AML-193 (cell line): ENCODE measurements around the gene KIFBP.
"Not testable (repeated sequence)": the region's sequence is repeated elsewhere in the genome, so short reads cannot be mapped to it uniquely, and the experiment has no call there.

ENCODE experiments used
- DNase-seq, 2 experiments: peaks; one replicate each; lab custom pipeline; 2025; lab: John Stamatoyannopoulos, UW

Gene KIFBP, protein sequence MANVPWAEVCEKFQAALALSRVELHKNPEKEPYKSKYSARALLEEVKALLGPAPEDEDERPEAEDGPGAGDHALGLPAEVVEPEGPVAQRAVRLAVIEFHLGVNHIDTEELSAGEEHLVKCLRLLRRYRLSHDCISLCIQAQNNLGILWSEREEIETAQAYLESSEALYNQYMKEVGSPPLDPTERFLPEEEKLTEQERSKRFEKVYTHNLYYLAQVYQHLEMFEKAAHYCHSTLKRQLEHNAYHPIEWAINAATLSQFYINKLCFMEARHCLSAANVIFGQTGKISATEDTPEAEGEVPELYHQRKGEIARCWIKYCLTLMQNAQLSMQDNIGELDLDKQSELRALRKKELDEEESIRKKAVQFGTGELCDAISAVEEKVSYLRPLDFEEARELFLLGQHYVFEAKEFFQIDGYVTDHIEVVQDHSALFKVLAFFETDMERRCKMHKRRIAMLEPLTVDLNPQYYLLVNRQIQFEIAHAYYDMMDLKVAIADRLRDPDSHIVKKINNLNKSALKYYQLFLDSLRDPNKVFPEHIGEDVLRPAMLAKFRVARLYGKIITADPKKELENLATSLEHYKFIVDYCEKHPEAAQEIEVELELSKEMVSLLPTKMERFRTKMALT

DNA sequence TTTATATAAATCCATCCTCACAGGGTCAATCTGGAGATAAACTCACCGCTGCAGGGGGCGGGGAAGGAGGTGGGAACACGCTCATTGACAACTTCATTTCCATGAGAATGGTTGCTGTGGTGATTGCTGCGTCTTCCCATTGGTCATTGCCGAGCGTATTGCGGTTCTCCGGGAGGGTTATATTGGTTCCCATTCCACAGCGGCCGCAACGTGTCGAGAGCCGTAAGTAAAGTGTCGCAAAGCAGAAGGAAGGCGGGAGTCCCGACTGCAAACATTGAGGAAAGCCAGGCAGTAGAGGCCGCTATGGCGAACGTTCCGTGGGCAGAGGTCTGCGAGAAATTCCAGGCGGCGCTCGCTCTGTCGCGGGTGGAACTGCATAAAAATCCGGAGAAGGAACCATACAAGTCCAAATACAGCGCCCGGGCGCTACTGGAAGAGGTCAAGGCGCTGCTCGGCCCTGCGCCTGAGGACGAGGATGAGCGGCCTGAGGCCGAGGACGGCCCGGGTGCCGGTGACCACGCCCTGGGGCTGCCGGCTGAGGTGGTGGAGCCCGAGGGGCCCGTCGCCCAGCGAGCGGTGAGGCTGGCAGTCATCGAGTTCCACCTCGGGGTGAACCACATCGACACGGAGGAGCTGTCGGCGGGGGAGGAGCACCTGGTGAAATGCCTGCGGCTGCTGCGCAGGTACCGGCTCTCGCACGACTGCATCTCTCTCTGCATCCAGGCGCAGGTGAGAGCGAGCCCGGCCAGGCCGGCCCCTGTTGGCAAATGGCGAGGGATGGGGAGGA lies at the start of gene KIFBP:
KIFBP (plus strand) TSS at position 274 of the 787 bp plus-strand sequence; CDS start at position 304, 30 bp downstream.
- peak; percentile 95 to 97 for DNase-seq

DNA sequence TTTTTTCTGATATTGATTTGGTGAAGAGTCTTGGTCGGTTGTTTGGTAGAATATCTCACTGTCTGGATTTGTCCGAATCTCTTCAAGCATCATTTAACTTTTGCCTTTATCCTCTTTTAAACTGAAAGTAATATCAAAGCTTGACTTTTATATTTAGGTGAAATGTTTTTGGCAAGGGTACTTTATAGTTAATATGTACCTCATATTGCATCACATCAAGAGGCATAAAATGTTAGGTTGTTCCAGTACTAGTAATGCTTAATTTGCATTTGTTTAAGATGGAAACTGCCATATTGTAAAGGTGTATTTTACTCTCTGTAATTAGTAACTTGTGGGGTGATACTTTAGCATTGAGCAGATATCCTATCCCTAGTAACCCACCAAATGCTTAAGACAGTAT lies 49.7 kb upstream of the KIFBP start:
- no peak for DNase-seq

DNA sequence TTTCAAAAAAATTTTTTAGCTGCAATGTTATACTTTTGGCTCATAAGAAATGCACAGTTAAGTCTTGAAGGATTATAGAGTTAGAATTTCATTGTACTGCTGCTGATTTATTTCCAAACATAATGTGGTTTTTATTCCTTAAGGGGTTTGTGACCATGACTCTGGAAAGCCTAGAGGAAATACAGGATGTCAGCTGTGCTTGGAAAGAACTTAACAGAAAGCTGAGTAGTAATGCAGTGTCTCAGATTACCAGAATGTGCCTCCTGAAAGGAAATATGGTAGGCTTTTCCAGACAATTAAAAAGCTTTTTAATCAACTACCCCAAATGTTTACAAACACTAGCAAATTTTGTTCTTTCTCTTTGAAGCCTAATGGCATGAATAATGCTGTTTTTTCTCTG lies 47.7 kb upstream of the KIFBP start:
- DNase-seq = not testable (repeated sequence)

DNA sequence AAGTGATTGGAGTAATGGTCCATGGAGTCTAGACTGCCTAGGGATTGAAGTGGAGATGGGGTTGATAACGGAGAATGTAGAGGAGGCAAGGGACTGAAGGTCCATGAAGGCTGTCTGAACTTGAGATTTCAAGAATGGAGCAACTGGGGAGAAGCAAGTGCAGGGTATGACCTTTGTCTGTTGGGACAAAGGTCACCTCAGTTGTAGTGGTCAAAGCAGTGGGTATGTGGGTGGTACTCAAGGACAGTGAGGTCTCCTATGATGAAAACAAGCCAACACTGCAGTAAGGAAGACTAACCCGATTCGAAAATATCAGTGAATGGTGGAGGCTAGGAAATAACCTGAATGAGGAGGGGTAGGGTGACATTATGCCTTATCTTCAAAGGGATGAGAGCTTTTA lies 38.0 kb upstream of the KIFBP start:
- no peak for DNase-seq

DNA sequence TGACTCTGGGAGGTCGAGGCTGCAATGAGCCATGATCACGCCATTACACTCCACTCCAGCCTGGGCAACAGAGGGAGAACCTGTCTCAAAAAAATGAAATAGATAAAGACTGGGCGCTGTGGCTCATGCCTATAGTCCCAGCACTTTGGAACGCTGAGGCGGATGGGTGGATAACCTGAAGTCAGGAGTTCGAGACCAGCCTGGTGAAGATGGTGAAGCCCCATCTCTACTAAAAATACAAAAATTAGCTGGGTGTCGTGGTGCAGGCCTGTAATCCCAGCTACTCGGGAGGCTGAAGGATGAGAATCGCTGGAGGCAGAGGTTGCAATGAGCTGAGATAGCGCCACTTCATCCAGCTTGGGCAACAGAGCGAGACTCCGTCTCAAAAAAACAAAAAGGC lies 33.7 kb upstream of the KIFBP start:
- DNase-seq = no peak

DNA sequence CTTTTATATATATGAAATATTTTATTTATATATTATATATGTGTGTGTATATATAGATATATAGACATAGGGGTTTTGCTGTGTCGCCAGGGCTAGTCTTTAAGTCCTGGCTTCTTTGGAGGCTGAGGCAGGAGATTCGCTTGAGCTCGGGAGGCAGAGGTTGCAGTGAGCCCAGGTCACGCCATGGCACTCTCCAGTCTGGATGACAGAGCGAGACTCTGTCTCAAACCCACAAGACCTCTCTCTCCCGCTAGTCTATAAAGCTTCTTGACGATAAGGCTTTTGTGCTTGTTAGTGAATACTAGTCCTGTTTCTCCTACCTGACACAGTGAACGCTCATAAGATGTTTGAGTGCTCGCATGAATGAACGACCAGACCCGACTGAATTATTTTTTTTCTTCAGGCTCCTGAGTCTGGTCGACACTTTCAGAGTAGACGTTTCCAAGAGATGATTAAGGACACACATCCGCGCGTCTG lies 33.2 kb upstream of the KIFBP start:
- peak; percentile 64 to 71 for DNase-seq

DNA sequence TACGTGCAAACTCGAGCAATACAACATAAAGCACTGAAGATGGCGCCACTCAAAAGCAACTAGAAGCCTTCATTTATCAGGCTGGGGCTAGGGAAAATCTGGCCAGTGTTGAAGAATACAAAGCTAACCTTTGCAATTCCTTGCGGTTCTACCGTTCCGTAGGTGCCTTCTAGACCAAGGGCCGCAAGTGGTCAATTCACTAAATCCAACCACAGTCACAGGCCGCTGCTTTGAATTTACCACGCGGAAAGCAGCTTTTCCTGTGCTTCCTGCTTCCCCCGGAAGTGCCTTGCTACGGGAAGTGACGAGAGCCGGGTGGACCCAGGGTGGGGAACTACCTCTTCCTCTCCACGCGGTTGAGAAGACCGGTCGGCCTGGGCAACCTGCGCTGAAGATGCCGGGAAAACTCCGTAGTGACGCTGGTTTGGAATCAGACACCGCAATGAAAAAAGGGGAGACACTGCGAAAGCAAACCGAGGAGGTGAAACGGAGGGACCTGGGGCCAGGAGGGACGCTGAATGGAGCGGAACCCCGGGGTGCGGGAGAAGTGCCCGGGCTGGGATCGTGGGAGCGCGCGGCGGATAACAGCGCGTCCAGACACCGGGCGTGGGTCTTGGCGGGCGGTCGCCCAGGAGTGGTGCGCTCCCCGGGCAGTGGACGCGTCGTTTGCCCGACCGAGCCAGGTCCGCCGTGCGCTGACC lies 32.6 kb upstream of the KIFBP start, which contains the start of gene DDX21:
DDX21 (plus strand) TSS at position 339 of the 701 bp plus-strand sequence; CDS start at position 395, 56 bp downstream.
- peak; percentile 89 to 91 for DNase-seq

DNA sequence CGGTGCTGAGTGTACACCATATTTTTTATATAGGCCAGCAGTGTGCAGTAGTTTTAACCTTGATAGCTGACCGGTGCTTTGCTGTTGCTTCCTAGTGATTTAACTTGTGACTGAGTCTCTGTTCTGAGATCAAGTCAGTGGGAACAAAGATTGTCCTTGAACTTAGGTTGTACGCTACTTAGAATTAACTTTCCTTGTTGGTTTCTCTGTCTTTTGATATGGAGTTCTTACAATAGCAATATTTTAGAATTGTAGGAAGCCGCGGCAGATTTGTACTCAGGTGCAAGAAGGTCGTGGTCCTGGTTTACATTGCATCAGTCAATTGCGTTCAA lies 31.4 kb upstream of the KIFBP start:
- DNase-seq = no peak

DNA sequence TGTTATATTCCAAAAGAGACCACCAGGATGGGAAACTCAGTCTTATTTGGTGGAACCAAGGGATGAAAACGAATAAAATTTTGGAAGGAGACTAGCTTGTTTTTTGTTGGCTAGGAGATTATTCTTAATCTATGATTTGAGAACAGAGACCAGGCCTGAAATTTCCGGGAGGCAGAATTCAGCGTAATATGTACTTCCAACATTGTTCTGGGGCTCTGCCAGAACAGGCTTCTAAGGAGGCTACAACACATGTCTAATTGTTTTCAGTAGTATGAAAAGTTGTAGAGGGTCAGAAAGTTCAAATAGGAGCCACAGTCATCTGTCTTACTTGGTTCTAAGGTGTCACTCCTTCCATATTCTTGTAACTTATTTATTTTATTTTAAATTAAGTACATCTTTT lies 30.9 kb upstream of the KIFBP start:
- no peak for DNase-seq

DNA sequence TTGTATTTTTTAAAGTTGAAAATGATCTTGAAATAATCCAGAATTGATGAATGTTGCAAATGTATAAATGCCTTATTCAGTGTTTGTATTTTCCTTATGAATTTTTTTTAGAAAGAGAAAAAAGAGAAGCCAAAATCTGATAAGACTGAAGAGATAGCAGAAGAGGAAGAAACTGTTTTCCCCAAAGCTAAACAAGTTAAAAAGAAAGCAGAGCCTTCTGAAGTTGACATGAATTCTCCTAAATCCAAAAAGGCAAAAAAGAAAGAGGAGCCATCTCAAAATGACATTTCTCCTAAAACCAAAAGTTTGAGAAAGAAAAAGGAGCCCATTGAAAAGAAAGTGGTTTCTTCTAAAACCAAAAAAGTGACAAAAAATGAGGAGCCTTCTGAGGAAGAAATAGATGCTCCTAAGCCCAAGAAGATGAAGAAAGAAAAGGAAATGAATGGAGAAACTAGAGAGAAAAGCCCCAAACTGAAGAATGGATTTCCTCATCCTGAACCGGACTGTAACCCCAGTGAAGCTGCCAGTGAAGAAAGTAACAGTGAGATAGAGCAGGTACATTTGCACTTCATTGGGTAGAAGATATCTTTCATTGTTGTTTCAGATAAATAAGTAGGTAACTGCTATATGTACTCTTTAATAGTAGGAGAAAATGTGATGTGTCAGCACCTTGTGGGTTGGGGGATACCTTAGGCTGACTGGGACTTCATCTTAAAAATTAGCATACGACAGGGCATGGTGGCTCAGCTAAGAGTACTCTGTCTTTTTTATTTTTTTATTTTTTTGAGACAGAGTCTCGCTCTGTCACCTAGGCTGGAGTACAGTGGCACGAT lies 28.7 kb upstream of the KIFBP start:
- DNase-seq = no peak

DNA sequence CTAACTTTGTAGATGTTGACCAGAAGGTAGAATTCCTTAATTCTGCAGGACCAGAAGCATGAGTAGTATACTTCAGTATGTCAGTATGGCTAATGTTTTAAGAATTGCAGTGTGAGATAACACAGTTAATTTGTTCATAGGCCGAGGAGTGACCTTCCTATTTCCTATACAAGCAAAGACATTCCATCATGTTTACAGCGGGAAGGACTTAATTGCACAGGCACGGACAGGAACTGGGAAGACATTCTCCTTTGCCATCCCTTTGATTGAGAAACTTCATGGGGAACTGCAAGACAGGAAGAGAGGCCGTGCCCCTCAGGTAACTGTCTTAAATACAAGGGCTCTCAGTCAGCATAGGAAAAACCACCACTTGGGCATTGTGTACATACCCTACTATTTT lies 25.5 kb upstream of the KIFBP start:
- no peak for DNase-seq

DNA sequence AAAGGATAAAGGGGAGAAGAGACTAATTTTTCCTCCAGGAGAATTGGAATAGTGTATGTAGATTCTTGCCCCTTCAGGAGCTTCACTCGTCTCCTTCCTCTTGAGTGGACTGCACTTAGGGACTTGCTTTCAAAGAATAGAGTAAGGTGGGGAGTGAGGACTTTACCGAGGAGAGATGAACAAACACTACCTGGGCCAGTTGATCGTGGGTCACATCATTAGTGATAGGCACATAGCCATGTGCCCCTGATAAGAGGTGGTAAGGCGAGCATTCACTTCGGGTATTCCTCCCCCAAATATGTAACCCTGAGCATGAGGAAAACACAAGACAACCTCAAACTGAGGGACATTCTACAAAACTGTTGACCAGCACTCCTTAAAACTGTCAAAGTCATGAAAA lies 14.6 kb upstream of the KIFBP start:
- no peak for DNase-seq

DNA sequence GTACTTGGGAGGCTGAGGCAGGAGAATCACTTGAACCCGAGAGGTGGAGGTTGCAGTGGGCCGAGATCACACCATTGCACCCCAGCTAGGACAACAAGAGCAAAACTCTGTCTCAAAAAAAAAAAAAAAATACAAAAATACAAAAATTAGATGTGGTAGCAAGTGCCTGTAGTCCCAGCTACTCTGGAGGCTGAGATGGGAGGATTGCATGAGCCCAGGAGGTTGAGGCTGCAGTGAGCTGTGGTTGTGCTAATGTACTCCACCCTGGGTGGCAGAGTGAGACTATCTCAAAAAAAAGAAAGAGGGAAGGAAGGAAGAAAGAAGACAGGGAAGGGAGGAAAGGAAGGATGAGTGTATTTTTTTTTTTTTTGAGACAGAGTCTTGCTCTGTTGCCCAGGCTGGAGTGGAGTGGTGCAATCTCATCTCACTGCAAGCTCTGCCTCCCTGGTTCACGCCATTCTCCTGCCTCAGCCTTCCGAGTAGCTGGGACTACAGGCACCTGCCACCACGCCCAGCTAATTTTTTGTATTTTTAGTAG lies 12.6 kb upstream of the KIFBP start:
- not testable (repeated sequence) for DNase-seq

DNA sequence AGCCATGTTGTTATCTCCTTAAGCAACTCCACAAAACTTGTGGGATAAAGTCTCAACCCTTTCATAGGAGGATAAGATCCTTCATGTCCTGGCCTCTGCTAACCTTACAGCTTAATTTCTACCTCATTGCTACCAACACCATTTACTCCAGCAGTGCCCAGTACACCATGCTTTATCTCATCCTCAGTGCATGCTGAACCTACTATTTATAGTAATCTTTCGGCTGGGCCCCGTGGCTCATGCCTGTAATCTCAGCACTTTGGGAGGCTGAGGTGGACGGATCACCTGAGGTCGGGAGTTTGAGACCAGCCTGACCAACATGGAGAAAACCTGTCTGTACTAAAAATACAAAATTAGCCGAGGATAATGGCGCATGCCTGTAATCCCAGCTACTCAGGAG lies 8.9 kb upstream of the KIFBP start:
- DNase-seq = not testable (repeated sequence)

DNA sequence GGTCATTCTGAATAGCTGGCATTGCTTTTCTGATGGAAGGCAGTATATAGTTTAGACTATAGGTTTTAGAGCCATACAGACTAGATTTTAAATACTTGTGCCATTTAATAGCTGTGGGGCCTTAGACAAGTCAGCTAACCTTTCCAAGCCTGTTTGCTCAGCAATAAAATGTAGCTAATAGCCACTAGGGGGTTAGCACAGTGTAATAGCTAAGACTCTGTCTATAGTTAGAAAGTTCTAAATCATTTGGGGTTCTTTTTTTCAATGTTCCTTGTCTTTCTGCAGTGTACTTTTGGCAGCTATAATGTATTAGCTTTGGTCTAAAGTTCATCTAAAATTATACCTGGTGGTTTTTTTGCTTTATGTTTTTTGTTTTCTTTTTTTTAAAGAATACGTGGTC lies 7.5 kb upstream of the KIFBP start:
- DNase-seq = peak in 1 of 2 experiments; percentile 55

DNA sequence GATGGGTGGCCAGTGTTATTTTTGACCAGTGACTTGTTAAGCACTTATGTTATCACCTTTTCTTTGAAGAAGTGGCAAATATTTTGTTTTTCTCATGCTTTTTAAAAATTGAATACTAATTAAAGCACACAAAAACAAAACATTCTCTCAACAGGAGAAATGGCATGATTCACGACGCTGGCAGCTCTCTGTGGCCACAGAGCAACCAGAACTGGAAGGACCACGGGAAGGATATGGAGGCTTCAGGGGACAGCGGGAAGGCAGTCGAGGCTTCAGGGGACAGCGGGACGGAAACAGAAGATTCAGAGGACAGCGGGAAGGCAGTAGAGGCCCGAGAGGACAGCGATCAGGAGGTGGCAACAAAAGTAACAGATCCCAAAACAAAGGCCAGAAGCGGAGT lies 6.2 kb upstream of the KIFBP start:
- no peak for DNase-seq

DNA sequence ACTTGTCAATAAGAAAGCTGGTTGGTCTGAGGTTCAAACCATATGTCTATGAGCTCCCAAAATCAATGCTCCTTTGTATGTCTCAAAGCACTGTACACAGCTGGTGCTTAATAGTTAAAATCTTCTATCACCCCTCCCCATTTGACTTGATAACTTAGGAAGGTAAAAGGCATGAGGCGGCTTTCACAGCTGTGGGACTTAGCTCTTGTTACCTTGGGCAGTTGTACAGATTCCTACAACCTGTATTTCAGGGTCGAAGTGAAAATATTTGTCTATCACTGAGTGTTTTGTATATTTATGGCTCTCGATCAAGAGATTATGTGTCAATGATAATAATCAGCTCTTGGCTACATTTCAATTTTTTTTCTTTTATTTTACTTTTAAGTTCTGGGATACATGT lies 992 bp upstream of the KIFBP start:
- no peak for DNase-seq

DNA sequence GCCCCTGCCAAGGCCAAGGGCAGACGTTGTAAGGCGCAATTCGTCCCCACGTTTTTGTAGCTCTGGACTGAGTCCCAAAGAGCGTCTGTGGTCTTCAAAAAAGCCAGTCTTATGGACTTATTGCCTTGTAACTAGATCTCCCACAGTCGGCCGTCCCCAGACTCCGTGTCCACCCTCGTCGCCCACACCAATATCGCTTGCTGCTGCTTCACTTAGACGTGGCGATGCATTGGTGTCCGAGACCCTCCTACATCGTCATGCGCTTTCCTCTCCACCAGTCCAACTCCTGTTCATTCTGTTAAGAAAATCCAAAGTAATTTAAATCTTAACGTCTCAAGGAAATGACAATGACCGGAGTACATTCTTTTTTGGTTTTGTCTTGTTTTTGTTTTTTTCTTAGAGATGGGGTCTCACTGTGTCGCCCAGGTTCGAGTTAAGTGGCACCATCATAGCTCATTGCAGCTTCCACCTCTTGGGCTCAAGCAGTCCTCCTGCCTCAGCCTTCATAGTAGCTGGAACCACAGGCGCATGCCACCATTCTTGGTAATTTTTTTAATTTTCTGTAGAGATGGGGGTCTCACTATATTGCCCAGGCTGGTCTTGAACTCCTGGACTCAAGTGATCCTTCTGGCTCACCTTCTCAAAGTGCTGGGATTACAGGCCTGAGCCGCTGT lies 851 bp downstream of the KIFBP start:
- no peak for DNase-seq

DNA sequence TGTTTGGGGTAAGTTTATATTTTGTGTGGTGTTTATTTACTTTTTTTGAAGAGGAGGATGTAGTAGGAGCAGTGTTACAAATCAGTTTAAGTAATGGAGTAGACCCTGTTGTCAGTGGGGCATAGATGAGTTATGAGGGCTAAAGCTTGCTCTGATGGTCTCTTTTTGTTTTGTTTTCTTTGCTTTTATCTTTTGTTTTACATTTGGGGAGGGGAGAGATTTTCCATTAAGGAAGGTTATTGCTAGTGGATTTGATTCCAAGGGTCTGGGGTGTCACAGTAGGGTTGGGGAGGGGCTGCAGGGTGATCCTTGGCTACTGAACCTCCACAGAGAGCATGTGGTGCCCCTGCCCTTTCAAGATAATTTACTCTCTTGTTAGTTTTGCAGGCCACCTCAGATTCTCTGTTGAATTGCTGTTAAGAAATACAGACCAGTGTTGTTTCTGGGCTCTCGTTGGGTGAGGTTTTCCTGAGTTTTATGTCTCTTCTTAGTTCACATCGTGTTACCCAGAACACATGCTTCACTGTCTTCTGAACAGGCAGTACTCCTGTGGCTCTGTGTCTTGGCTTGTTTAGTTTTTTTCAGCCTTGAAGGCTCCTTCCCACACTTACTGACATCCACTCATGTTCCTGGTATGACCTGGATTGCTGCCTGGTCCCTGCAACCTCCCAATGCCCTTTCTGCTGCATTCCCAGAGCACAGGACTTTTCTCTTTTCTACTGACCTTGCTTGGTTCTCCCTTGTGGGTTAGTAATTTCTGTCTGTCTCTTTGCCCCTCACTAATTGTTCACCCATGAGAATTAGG lies 4.2 kb downstream of the KIFBP start:
- no peak for DNase-seq
